HG02588 (cell line): ENCODE data around the gene PHAF1.
A peak's percentile ranks its signal among the peaks of the same experiment; 100 is the strongest.

Source experiments
- ATAC-seq: cut with Tn5 transposase; IDR thresholded peaks from one replicate; pipeline ENCODE4 v1.9.1; 2021; ENCODE audit warnings: mild to moderate bottlenecking, moderate library complexity; ENCODE audit not compliant: unreplicated experiment

PHAF1 gene

GRCh38 chr16:67191995-67192681, 82.4 kb downstream of the PHAF1 start, which contains the start of gene E2F4:
TSS of gene E2F4 (plus strand) at chr16:67192155. CDS start at chr16:67192228, 73 bp downstream.
- peak; percentile 77 for ATAC-seq

GRCh38 chr16:67192781-67193361, 83.1 kb downstream of the PHAF1 start:
- no peak for ATAC-seq

- no peak for ATAC-seq
Measured at GRCh38 chr16:67193536-67193935, 83.8 kb downstream of the PHAF1 start.

GRCh38 chr16:67194260-67194659, 84.5 kb downstream of the PHAF1 start:
- ATAC-seq = no peak

DNA sequence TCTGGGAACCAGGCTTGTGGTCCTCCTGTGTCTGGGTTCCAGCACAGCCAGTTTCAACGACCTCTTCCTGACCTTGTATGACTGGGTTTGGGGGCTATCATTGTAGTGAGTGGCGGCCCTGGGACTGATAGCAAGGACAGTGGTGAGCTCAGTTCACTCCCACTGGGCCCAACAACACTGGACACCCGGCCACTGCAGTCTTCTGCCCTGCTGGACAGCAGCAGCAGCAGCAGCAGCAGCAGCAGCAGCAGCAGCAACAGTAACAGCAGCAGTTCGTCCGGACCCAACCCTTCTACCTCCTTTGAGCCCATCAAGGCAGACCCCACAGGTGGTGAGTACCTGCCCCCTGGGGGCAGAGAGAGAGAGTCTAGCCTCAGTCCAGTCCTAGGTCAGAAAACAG, 85.9 kb downstream of the PHAF1 start:
- ATAC-seq = no peak

- ATAC-seq = no peak
Measured at GRCh38 chr16:67196881-67197280, 87.1 kb downstream of the PHAF1 start.

DNA sequence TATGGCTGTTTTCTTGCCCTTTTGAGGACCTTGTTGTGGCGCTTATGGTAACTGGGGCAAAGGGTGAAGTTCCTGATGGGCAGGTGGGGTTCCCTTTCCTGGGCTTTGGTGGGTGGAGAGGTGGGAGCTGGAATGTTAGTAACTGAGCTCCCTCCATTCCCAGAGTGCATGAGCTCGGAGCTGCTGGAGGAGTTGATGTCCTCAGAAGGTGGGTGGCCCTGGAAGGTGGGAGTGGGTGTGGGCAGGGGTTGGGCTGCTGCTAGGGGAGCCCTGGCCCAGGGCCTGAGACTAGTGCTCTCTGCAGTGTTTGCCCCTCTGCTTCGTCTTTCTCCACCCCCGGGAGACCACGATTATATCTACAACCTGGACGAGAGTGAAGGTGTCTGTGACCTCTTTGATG, 88.0 kb downstream of the PHAF1 start:
- ATAC-seq = no peak
